Testis (tissue), 3 donors: ENCODE results near the gene ZNF556. TPM values are rescaled to one million over a fixed set of nuclear protein-coding genes. Genes with fewer than 3 reads are reported as not detected.
"Not testable (repeated sequence)": the region's sequence is repeated elsewhere in the genome, so short reads cannot be mapped to it uniquely, and the experiment has no call there.

Experiments
- DNase-seq: peaks from one replicate; pipeline ENCODE4 v3.0.0-alpha.2; 2019
- H3K27ac ChIP-seq, 2 donors: fragments of 200-600 bp; sonication (generic); one replicate each; pipeline ENCODE4 v1.5.1; 2019
- H3K27me3 ChIP-seq: fragments of 200-600 bp; sonication (generic); one replicate; pipeline ENCODE4 v1.5.1; 2019
- H3K36me3 ChIP-seq: fragments of 200-600 bp; sonication (generic); one replicate; pipeline ENCODE4 v1.5.1; 2017; ENCODE audit warnings: low read depth; ENCODE audit errors: missing control alignments
- H3K4me1 ChIP-seq: fragments of 200-600 bp; sonication (generic); one replicate; pipeline ENCODE4 v1.5.1; 2019
- H3K4me3 ChIP-seq, 2 donors: fragments of 200-600 bp; sonication (generic); one replicate each; pipeline ENCODE4 v1.5.1; 2017 to 2019
- H3K9me3 ChIP-seq: fragments of 200-600 bp; sonication (generic); one replicate; pipeline ENCODE4 v1.5.1; 2017
- POLR2A ChIP-seq: fragments of 450-650 bp; IDR thresholded peaks from one replicate; pipeline ENCODE4 v1.6.1; 2017; ENCODE audit warnings: antibody characterized with exemption, mild to moderate bottlenecking, moderate library complexity
- WGBS, 2 donors: methylation state at CpG; one replicate each; pipeline ENCODE4 v1.1.5; 2018; 5-methylcytosine and 5-hydroxymethylcytosine counted together
- intact Hi-C: fragments of 100-400 bp; cut with DNase I; formaldehyde crosslinking; loops from one replicate; pipeline ENCODE4 v1.15.1; 2023; ENCODE audit warnings: low total_unique reads
- polyA plus RNA-seq: library from polyadenylated mRNA; stranded (reverse); fragments of 350-450 nt; fragmentation: Illumina TruSeq; extraction: RNeasy Lipid Tissue Mini Kit (QIAGEN cat#74804); gene quantifications from one replicate; pipeline ENCODE4 v1.2.3, GENCODE V29; 2014; ENCODE audit warnings: low read depth, low replicate concordance; ENCODE audit not compliant: insufficient read depth
- total RNA-seq, 2 donors: library from RNA; depleted of rRNA; stranded (reverse); fragments of >200 nt; gene quantifications; one replicate each; pipeline ENCODE4 v1.2.3, GENCODE V29; 2016
- TF ChIP-seq, protein P1 (sequence below), 3 experiments: fragments of 450-650 bp in 2 of 3; fragments of 200-600 bp in 1 of 3; sonication (generic) in 1 of 3; IDR thresholded peaks; one replicate each; pipeline ENCODE4 v1.5.1; 2016 to 2019; ENCODE audit warnings: antibody characterized with exemption in 3 of 3, mild to moderate bottlenecking in 2 of 3, moderate library complexity in 1 of 3

ZNF556 gene
- total and polyA plus RNA-seq, 3 donors from 2014 or later, result 1.9 to 2.4 (median 2.3) TPM

DNA sequence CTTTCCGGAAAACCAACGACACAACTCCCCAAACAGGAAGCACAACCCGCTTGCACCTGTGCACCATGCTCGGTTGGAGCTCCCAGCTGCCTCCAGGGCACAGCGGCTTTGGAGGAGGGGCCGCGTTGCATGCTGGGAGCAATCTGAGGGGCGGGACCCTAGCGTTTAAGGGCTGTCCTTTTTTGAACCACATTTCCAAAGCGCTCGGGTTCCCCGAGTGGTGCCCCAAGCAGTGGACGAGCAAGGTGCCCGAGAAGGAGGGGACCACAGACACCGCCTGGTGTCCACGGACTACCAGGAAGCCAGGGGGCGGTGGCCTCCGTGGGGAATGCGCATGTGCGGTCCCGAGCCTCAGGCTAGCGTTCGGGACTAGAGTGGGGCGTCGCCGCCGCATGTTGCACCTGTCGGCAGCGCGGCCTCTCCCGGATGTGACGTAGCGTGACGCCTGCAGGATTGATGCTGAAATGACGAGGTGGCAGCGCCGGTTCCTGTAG, 21.6 kb downstream of the ZNF556 start:
- Histone ChIP-seq H3K9me3 (no peaks in the 10 kb centered on the region), H3K27me3 (no peaks in the 10 kb centered on the region), H3K36me3 (no peaks in the 10 kb centered on the region), H3K27ac (no peak overlapping the region), H3K4me1 (peaks cover 9% of the 10 kb centered on the region), H3K4me3 (peak overlapping the region; percentile 49 to 62)
- 60 to 67% methylated on average over 19 to 36 of the region's 37 CpGs for WGBS, 2 donors
- intact Hi-C loops, result loop anchor here (10.0 kb wide), 1 partner anchor 244 kb away; no protein-coding TSS in a partner anchor
- peak; percentile 82 for DNase-seq
- TF ChIP-seq, protein P1, sequence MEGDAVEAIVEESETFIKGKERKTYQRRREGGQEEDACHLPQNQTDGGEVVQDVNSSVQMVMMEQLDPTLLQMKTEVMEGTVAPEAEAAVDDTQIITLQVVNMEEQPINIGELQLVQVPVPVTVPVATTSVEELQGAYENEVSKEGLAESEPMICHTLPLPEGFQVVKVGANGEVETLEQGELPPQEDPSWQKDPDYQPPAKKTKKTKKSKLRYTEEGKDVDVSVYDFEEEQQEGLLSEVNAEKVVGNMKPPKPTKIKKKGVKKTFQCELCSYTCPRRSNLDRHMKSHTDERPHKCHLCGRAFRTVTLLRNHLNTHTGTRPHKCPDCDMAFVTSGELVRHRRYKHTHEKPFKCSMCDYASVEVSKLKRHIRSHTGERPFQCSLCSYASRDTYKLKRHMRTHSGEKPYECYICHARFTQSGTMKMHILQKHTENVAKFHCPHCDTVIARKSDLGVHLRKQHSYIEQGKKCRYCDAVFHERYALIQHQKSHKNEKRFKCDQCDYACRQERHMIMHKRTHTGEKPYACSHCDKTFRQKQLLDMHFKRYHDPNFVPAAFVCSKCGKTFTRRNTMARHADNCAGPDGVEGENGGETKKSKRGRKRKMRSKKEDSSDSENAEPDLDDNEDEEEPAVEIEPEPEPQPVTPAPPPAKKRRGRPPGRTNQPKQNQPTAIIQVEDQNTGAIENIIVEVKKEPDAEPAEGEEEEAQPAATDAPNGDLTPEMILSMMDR (IDR thresholded peaks at IDR 0.05), result no peak
- no peak for TF ChIP-seq POLR2A

DNA sequence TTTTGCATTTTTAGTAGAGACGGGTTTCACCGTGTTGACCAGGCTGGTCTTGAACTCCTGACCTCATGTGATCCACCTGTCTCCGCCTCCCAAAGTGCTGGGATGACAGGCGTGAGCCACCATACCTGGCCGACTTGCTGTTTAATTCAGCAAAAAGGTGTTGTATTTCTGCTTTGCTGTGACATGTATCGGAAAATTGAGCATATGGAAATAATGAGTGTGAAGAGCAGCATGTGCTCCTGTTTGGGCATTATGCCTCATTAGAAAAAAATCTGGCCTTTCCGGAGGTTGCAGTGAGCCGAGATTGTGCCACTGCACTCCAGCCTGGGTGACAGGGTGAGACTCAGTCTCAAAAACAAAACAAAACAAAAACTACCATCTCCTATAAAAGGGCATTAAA, 23.4 kb downstream of the ZNF556 start:
- WGBS, 2 donors, result 65 to 78% methylated on average over 7 to 8 of the region's 8 CpGs
- peaks cover 12% of the 10 kb centered on the region for H3K4me1 ChIP-seq
- H3K27ac ChIP-seq, H3K36me3 ChIP-seq, H3K4me3 ChIP-seq, DNase-seq, intact Hi-C loops, H3K9me3 ChIP-seq, H3K27me3 ChIP-seq: not testable (repeated sequence)

DNA sequence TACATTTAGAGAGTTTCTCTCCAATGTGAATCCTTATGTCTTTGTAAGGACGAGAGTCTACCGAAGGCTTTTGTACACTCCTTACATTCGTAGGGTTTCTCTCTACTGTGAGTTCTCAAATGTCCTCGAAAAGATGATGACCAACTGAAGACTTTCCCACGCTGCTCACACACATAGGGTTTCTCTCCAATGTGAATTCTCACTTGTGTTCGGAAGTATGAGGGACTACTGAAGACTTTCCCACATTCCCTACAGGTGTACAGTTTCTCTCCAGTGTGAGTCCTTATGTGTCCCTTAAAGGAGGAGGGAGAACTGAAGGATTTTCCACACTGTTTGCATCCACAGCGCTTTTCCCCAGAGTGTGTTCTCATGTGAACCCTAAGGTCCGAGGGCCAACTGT, 29.6 kb downstream of the ZNF556 start:
- WGBS, 2 donors, result 72 to 81% methylated on average over 8 of the region's 8 CpGs
- Histone ChIP-seq H3K27ac (no peak overlapping the region), H3K9me3 (no peaks in the 10 kb centered on the region), H3K4me3 (no peak overlapping the region), H3K36me3 (no peaks in the 10 kb centered on the region), H3K4me1 (peaks cover 9% of the 10 kb centered on the region), H3K27me3 (no peaks in the 10 kb centered on the region)
- DNase-seq, result no peak
- intact Hi-C loops, result no loop called here
- TF ChIP-seq POLR2A, result no peak
- TF ChIP-seq, protein P1 (IDR thresholded peaks at IDR 0.05), result no peak

DNA sequence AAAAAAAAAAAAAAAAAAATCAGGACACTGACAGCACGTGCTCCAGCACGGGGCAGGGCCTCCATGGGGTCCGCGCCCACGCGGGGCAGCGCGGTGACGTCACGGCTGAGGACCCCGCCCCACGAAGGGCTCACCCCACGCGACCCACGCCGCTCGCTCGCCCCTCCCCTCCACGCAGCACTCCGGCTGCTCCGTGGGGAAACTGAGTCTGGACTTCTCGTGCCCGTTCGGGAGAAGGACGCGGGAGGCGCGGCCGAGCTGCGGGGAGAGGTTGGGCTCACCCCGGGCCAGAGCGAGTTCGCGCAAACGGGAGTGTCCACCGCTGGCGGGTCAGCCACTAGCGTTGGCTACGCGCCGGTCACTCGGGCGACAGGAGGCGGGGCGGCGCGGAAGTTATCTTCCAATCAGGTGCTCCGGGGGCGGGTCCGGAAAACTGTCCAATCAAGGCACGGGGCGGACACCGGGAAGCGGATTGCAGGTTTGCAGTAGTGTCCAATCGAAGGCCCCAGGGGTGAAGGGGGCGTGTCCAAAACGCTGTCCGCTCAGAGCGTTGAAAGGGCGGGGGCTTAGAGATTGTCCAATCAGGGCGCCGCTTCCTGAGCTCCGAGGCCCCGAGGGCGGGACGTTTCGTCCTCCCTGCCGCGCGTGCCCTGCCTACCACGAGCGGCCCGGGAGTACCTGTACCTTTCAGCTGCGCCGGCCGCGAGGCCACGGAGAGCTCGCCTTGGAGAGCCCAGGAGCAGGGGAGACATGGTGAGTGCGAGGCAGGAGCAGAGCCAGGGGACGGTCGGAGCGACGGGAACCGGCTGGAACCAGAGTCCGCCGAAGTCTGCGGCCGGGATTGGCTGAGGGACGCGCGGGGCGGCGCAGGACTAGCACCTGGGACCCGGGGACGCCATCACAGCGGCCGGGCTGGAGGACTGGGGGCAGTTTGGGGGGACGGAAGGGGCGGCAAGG, 33.4 kb downstream of the ZNF556 start, which contains the start of gene ZNF57:
Gene ZNF57, plus strand, starts transcription at position 633 of the 957 bp plus-strand sequence. Its CDS starts 118 bp downstream, at position 751.
- no peak for TF ChIP-seq POLR2A
- DNase-seq, result peak; percentile 100
- intact Hi-C loops, result no loop called here

DNA sequence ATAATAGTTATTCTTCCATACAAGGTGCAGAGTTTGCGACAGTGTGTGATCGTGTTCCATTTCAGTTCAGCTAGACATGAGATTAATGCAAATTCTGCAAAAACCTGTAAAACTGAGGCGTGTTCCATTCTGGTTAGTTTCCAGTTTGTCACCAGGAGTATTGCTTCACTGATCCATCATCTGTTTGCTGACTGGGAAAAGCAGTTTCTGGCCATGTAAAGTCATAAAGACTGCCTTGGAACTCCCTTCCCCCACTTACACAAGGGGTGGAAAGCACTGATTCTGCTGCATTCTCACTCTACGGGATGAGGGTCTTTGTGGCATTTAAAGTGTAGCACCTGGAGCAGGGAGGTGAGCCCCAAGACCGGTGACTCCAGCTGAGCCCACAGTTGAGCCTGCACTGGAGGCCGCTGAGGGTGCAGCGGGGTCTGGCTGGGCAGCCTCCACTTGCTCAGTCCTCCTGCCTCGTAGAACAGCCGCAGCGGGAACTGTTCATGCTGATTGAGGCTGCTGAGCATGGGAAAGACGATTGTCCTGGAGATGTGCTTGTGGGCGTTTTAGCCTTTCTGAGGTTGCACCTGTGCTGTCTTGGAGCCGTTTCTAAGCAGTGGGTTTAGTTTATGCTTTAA, 35.6 kb downstream of the ZNF556 start:
- Histone ChIP-seq H3K4me1 (peaks cover 8% of the 10 kb centered on the region), H3K27ac (peak overlapping the region in 1 of 2 donors; percentile 36), H3K36me3 (no peaks in the 10 kb centered on the region), H3K4me3 (no peak overlapping the region), H3K9me3 (no peaks in the 10 kb centered on the region), H3K27me3 (no peaks in the 10 kb centered on the region)
- no peak for TF ChIP-seq POLR2A
- TF ChIP-seq, protein P1 (IDR thresholded peaks at IDR 0.05), result no peak
- WGBS, 2 donors, result 69 to 81% methylated on average over 7 to 12 of the region's 13 CpGs
- no peak for DNase-seq
- intact Hi-C loops, result no loop called here

More for the DNA sequence above, 33.4 kb downstream of the ZNF556 start, which contains the start of gene ZNF57:
- 0 to 1% methylated on average over 39 to 93 of the region's 100 CpGs for WGBS, 2 donors
- Histone ChIP-seq H3K27ac (peak within 1 kb of the TSS; percentile 85 to 88), H3K4me1 (peaks cover 8% of the 10 kb centered on the region), H3K4me3 (peak within 1 kb of the TSS; percentile 59 to 74), H3K27me3 (no peaks in the 10 kb centered on the region), H3K36me3 (no peaks in the 10 kb centered on the region), H3K9me3 (no peaks in the 10 kb centered on the region)

DNA sequence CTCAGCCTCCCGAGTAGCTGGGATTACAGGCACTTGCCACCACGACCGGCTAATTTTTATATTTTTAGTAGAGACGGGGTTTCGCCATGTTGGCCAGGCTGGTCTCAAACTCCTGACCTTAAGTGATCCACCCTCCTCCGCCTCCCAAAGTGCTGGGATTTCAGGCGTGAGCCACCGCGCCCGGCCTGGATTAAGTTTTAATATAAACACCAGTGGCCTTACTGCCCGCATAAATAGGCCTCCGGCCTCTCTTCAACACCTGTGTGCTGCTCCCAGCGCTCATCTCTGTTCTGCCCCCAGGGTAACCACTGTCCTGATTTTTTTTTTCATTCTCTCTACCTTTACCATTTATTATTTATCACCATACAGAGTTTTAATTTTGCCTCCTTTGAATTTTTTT, 36.2 kb downstream of the ZNF556 start:
- H3K36me3 ChIP-seq, H3K4me1 ChIP-seq, intact Hi-C loops, H3K9me3 ChIP-seq, H3K27ac ChIP-seq, DNase-seq, H3K4me3 ChIP-seq, H3K27me3 ChIP-seq: not testable (repeated sequence)
- WGBS, 2 donors, result 74 to 82% methylated on average over 13 of the region's 13 CpGs
